HG02642 (cell line): ENCODE data around the gene SGSM2.
A peak's percentile ranks its signal among the peaks of the same experiment; 100 is the strongest.

ENCODE experiments used
- ATAC-seq: cut with Tn5 transposase; IDR thresholded peaks from one replicate; pipeline ENCODE4 v1.9.1; 2021; ENCODE audit warnings: mild to moderate bottlenecking; ENCODE audit not compliant: unreplicated experiment, poor library complexity

Gene SGSM2

GRCh38 chr17:2395258-2396181, 58.2 kb downstream of the SGSM2 start:
- no peak for ATAC-seq

- ATAC-seq: no peak
These were observed 58.9 kb downstream of the SGSM2 start for GRCh38 chr17:2396192-2396567.

- no peak for ATAC-seq
These were observed 59.4 kb downstream of the SGSM2 start for GRCh38 chr17:2396568-2397246.

- ATAC-seq: no peak
These were observed 60.2 kb downstream of the SGSM2 start for GRCh38 chr17:2397247-2398171.

GRCh38 chr17:2398182-2398581, 60.9 kb downstream of the SGSM2 start:
- no peak for ATAC-seq

- ATAC-seq: no peak
These were observed 61.6 kb downstream of the SGSM2 start for GRCh38 chr17:2398655-2399571.

- ATAC-seq: peak; percentile 40
These were observed 62.5 kb downstream of the SGSM2 start for GRCh38 chr17:2399572-2400473.

GRCh38 chr17:2400474-2400866, 63.2 kb downstream of the SGSM2 start:
- ATAC-seq: no peak

- peak; percentile 44 for ATAC-seq
These were observed 63.6 kb downstream of the SGSM2 start, which contains the start of gene MNT for GRCh38 chr17:2400877-2401425. MNT (minus strand) TSS chr17:2401060; CDS start chr17:2400712, 348 bp downstream.

- peak; percentile 63 for ATAC-seq
These were observed 64.3 kb downstream of the SGSM2 start for GRCh38 chr17:2401426-2402221.

GRCh38 chr17:2402544-2402943, 65.2 kb downstream of the SGSM2 start:
- ATAC-seq: no peak

GRCh38 chr17:2403044-2403443, 65.7 kb downstream of the SGSM2 start:
- ATAC-seq: no peak

- no peak for ATAC-seq
These were observed 68.1 kb downstream of the SGSM2 start for GRCh38 chr17:2405247-2405926.

- ATAC-seq: no peak
These were observed 69.1 kb downstream of the SGSM2 start for GRCh38 chr17:2406271-2406902.

- ATAC-seq: no peak
These were observed 69.8 kb downstream of the SGSM2 start for GRCh38 chr17:2406903-2407790.
